B cell (primary cell): ENCODE measurements around the gene STAG1.

Experiments used
- CTCF ChIP-seq: fragments of 200-600 bp; IDR thresholded peaks from one replicate; pipeline ENCODE4 v1.8.0; 2022; ENCODE audit warnings: antibody characterized with exemption, mild to moderate bottlenecking
- EZH2 ChIP-seq: IDR thresholded peaks from 2 replicates; pipeline ENCODE4 v1.6.1; 2012; ENCODE audit warnings: borderline replicate concordance, low read depth, mild to moderate bottlenecking, moderate library complexity, low read length; ENCODE audit not compliant: insufficient read depth, poor library complexity, severe bottlenecking

GRCh38 chr3:136637176-136637575, 115.0 kb downstream of the STAG1 start:
- TF ChIP-seq CTCF (no peak), EZH2 (no peak)
